ENCODE data around the gene ZDHHC19. TPM values are rescaled to one million over a fixed set of nuclear protein-coding genes. Genes with fewer than 3 reads are reported as not detected.

Gene ZDHHC19
- total RNA-seq, 1 experiment from 2014 or later, result not detected

DNA sequence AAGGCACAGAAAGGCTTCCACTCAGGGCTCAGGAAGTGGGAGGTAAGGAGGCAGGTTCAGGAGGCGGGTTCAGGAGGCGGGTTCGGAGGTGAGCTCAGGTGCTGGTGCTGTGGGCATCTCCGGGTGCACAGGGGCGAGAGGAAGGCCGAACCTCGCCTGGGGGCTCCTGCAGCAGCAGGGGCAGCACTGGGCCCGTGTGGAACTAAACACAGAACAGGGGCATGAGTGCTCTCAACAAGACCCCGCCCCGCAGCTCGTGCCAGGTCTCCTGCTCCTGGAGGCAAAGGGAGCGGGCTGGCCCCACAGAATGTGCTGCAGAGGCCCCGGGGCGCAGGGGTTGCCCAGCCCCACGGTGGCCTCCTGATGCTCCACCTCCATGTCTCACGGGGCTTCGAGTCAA, 13.7 kb downstream of the ZDHHC19 start:
- no TSS peak for BruUV-seq (replicated peaks)
- H3K27me3 Mint-ChIP-seq (ENCODE audit: insufficient read depth, unreplicated experiment), result no peaks in the 10 kb centered on the region
- TF ChIP-seq, protein P1, sequence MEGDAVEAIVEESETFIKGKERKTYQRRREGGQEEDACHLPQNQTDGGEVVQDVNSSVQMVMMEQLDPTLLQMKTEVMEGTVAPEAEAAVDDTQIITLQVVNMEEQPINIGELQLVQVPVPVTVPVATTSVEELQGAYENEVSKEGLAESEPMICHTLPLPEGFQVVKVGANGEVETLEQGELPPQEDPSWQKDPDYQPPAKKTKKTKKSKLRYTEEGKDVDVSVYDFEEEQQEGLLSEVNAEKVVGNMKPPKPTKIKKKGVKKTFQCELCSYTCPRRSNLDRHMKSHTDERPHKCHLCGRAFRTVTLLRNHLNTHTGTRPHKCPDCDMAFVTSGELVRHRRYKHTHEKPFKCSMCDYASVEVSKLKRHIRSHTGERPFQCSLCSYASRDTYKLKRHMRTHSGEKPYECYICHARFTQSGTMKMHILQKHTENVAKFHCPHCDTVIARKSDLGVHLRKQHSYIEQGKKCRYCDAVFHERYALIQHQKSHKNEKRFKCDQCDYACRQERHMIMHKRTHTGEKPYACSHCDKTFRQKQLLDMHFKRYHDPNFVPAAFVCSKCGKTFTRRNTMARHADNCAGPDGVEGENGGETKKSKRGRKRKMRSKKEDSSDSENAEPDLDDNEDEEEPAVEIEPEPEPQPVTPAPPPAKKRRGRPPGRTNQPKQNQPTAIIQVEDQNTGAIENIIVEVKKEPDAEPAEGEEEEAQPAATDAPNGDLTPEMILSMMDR (IDR thresholded peaks at IDR 0.05; ENCODE audit: unreplicated experiment), result no peak
- H3K4me1 Mint-ChIP-seq (ENCODE audit: insufficient read depth, unreplicated experiment), result no peaks in the 10 kb centered on the region
- no peaks in the 10 kb centered on the region for H3K36me3 Mint-ChIP-seq (ENCODE audit: insufficient read depth, unreplicated experiment)
- intact Hi-C loops (cut with micrococcal nuclease), result loop anchor here (2.0 kb wide), 1 partner anchor 171 kb away; no protein-coding TSS in a partner anchor
- no peak overlapping the region for H3K27ac Mint-ChIP-seq (ENCODE audit: low read depth, unreplicated experiment)
- no peak overlapping the region for H3K4me3 Mint-ChIP-seq (ENCODE audit: unreplicated experiment)
- H3K9me3 Mint-ChIP-seq (ENCODE audit: unreplicated experiment), result no peaks in the 10 kb centered on the region
- DNase-seq (ENCODE audit: unreplicated experiment), result no peak
- CTCF ChIA-PET, result interaction anchor here (0.6 to 8.1 kb wide), 13 partner anchors 10 to 327 kb away, joined by 3 to 171 read pairs (median 5); no protein-coding TSS in a partner anchor
- POLR2A ChIA-PET, result interaction anchor here (1.8 kb wide), 1 partner anchor 117 kb away, joined by 4 read pairs; no protein-coding TSS in a partner anchor

GRCh38 chr3:196195664-196196265, 15.4 kb downstream of the ZDHHC19 start:
- H3K4me3 Mint-ChIP-seq (ENCODE audit: unreplicated experiment), result no peak overlapping the region
- H3K27ac Mint-ChIP-seq (ENCODE audit: low read depth, unreplicated experiment), result no peak overlapping the region
- POLR2A ChIA-PET, result interaction anchor here (0.7 to 1.8 kb wide), 2 partner anchors 116 to 124 kb away, joined by 3 to 4 read pairs; no protein-coding TSS in a partner anchor
- no peaks in the 10 kb centered on the region for H3K9me3 Mint-ChIP-seq (ENCODE audit: unreplicated experiment)
- no peaks in the 10 kb centered on the region for H3K4me1 Mint-ChIP-seq (ENCODE audit: insufficient read depth, unreplicated experiment)
- TF ChIP-seq, protein P1 (IDR thresholded peaks at IDR 0.05; ENCODE audit: unreplicated experiment), result no peak
- no peaks in the 10 kb centered on the region for H3K27me3 Mint-ChIP-seq (ENCODE audit: insufficient read depth, unreplicated experiment)
- CTCF ChIA-PET, result interaction anchor here (0.6 to 8.1 kb wide), 9 partner anchors 24 to 396 kb away, joined by 3 to 171 read pairs (median 4); no protein-coding TSS in a partner anchor
- H3K36me3 Mint-ChIP-seq (ENCODE audit: insufficient read depth, unreplicated experiment), result no peaks in the 10 kb centered on the region
- intact Hi-C loops (cut with micrococcal nuclease), result loop anchor here (1.0 to 2.0 kb wide), 2 partner anchors 122 to 169 kb away; no protein-coding TSS in a partner anchor
- DNase-seq (ENCODE audit: unreplicated experiment), result no peak
- BruUV-seq (replicated peaks), result no TSS peak

DNA sequence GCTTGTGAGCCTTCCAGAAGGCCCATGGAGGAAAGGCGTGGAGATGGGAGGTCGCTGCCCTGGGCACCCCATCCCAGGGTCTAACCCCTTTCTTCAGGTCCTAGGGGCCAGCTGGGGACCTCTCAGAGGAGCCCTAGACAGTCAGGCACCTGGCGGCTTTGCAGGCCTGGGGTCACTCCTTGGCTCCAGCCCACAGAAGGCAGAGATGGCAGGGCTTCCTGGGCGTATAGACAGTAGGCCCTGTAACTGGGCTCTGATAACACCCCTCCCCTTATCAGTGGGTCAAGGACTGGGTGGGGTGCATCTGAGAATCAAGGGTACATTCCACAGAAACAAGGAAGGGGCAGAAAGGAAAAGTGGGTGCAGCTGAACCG, 16.7 kb downstream of the ZDHHC19 start:
- intact Hi-C loops (cut with micrococcal nuclease), result no loop called here
- H3K27ac Mint-ChIP-seq (ENCODE audit: low read depth, unreplicated experiment), result no peak overlapping the region
- no peaks in the 10 kb centered on the region for H3K36me3 Mint-ChIP-seq (ENCODE audit: insufficient read depth, unreplicated experiment)
- H3K4me1 Mint-ChIP-seq (ENCODE audit: insufficient read depth, unreplicated experiment), result no peaks in the 10 kb centered on the region
- H3K9me3 Mint-ChIP-seq (ENCODE audit: unreplicated experiment), result no peaks in the 10 kb centered on the region
- no peaks in the 10 kb centered on the region for H3K27me3 Mint-ChIP-seq (ENCODE audit: insufficient read depth, unreplicated experiment)
- no peak overlapping the region for H3K4me3 Mint-ChIP-seq (ENCODE audit: unreplicated experiment)
- CTCF ChIA-PET, result interaction anchor here (0.7 to 8.1 kb wide), 2 partner anchors 121 to 810 kb away, joined by 3 to 171 read pairs; no protein-coding TSS in a partner anchor
- TF ChIP-seq, protein P1 (IDR thresholded peaks at IDR 0.05; ENCODE audit: unreplicated experiment), result no peak
- BruUV-seq (replicated peaks), result no TSS peak
- POLR2A ChIA-PET, result no interaction called here
- no peak for DNase-seq (ENCODE audit: unreplicated experiment)

DNA sequence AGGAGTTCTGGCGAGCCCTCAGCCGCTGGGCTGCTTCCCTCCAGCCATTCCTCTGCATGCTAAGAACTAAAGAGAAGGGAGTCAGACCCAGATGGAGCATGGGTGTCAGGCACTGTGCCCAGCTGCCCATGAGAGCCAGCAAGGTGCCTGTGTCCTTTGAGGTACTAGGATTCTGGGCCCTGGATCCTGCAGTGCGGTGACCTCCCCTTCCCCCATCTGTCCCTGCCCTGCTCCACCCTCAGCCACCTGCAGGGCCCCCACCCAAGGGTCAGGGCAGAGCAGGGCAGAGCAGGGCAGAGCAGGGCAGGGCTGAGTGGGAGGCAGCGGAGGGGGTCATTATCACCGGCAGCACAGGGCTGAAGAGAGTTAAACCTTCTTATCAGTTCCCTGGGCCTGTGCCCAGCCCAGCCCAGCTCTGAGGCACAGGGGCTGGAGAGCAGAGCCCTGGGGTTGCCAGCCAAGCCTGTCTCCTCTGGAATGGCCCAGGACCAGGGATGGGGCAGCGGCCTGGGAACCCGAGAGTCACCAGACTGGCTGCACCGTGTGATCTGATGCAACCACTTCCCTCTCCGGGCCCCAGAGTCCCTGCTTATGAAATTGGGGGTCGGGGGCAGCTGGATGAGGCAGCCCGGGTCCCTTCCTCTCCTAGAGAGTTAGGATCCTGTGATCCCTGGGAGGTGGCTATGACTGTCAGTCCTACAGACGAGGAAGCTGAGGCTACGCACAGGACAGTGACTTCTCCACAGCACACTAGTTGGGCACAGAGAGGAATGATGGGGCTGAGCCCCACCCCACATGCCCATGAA, 17.3 kb downstream of the ZDHHC19 start:
- H3K4me1 Mint-ChIP-seq (ENCODE audit: insufficient read depth, unreplicated experiment), result no peaks in the 10 kb centered on the region
- CTCF ChIA-PET, result interaction anchor here (0.7 to 8.1 kb wide), 3 partner anchors 52 to 811 kb away, joined by 3 to 171 read pairs (median 3); no protein-coding TSS in a partner anchor
- no peak overlapping the region for H3K27ac Mint-ChIP-seq (ENCODE audit: low read depth, unreplicated experiment)
- TF ChIP-seq, protein P1 (IDR thresholded peaks at IDR 0.05; ENCODE audit: unreplicated experiment), result no peak
- no peaks in the 10 kb centered on the region for H3K36me3 Mint-ChIP-seq (ENCODE audit: insufficient read depth, unreplicated experiment)
- H3K27me3 Mint-ChIP-seq (ENCODE audit: insufficient read depth, unreplicated experiment), result no peaks in the 10 kb centered on the region
- no peak overlapping the region for H3K4me3 Mint-ChIP-seq (ENCODE audit: unreplicated experiment)
- no peak for DNase-seq (ENCODE audit: unreplicated experiment)
- H3K9me3 Mint-ChIP-seq (ENCODE audit: unreplicated experiment), result no peaks in the 10 kb centered on the region
- POLR2A ChIA-PET, result no interaction called here
- BruUV-seq (replicated peaks), result no TSS peak
- intact Hi-C loops (cut with micrococcal nuclease), result no loop called here
